NOMO-1 treated with DMSO at 0.1 percent for 48 hours (cell line): Measurements from ENCODE around the gene RNF213.
"Not testable (repeated sequence)": the region's sequence is repeated elsewhere in the genome, so short reads cannot be mapped to it uniquely, and the experiment has no call there.

Experiments used
- DNase-seq: peaks from one replicate; lab custom pipeline; 2025; ENCODE audit not compliant: unreplicated experiment; lab: John Stamatoyannopoulos, UW

The RNF213 gene

GRCh38 chr17:80248894-80249710 lies 11.6 kb upstream of the RNF213 start:
- no peak for DNase-seq

GRCh38 chr17:80251966-80252365 lies 8.7 kb upstream of the RNF213 start:
- DNase-seq, result no peak

- DNase-seq, result peak; percentile 39
These were observed 7.8 kb upstream of the RNF213 start for GRCh38 chr17:80252871-80253270.

GRCh38 chr17:80253631-80254395 lies 6.8 kb upstream of the RNF213 start:
- DNase-seq, result no peak

GRCh38 chr17:80254396-80255251 lies 6.0 kb upstream of the RNF213 start:
- peak; percentile 88 for DNase-seq

GRCh38 chr17:80256034-80256350 lies 4.7 kb upstream of the RNF213 start:
- DNase-seq, result no peak

- DNase-seq, result no peak
These were observed 2.9 kb upstream of the RNF213 start for GRCh38 chr17:80257716-80258213.

GRCh38 chr17:80258296-80258695 lies 2.4 kb upstream of the RNF213 start:
- not testable (repeated sequence) for DNase-seq

GRCh38 chr17:80259457-80260068 lies 1.1 kb upstream of the RNF213 start:
- no peak for DNase-seq

- DNase-seq, result peak; percentile 22
These were observed 550 bp upstream of the RNF213 start for GRCh38 chr17:80260069-80260535.

GRCh38 chr17:80261159-80261894 lies 675 bp downstream of the RNF213 start:
- peak; percentile 25 for DNase-seq

GRCh38 chr17:80261895-80262279 lies 1.2 kb downstream of the RNF213 start:
- no peak for DNase-seq

- no peak for DNase-seq
These were observed 1.6 kb downstream of the RNF213 start for GRCh38 chr17:80262291-80262690.

- no peak for DNase-seq
These were observed 2.2 kb downstream of the RNF213 start for GRCh38 chr17:80262775-80263244.

- DNase-seq, result peak; percentile 78
These were observed 2.9 kb downstream of the RNF213 start for GRCh38 chr17:80263253-80264204.

- no peak for DNase-seq
These were observed 3.8 kb downstream of the RNF213 start for GRCh38 chr17:80264205-80265075.

GRCh38 chr17:80265205-80266068 lies 4.8 kb downstream of the RNF213 start:
- DNase-seq, result no peak
